22Rv1 (cell line): ENCODE measurements around the gene RPTOR.

Experiments
- CTCF ChIP-seq: fragments of 450-650 bp; IDR thresholded peaks from 2 replicates; pipeline ENCODE4 v1.5.1; 2017; ENCODE audit warnings: mild to moderate bottlenecking
- ZFX ChIP-seq: fragments of 450-650 bp; IDR thresholded peaks from 2 replicates; pipeline ENCODE4 v1.6.1; 2017; ENCODE audit warnings: antibody characterized with exemption, borderline replicate concordance

- TF ChIP-seq CTCF, result no peak
- no peak for TF ChIP-seq ZFX
These were observed 464.5 kb downstream of the RPTOR start for GRCh38 chr17:81009136-81009535.
